Measurements from ENCODE around the gene DCLK2. TPM values are rescaled to one million over a fixed set of nuclear protein-coding genes. Genes with fewer than 3 reads are reported as not detected.

The DCLK2 gene
- total and polyA plus RNA-seq, 2 of the 8 experiments (the other 6 are each of a cell fraction or from before 2014, with no cell fraction given): 0.32 to 0.37 TPM

DNA sequence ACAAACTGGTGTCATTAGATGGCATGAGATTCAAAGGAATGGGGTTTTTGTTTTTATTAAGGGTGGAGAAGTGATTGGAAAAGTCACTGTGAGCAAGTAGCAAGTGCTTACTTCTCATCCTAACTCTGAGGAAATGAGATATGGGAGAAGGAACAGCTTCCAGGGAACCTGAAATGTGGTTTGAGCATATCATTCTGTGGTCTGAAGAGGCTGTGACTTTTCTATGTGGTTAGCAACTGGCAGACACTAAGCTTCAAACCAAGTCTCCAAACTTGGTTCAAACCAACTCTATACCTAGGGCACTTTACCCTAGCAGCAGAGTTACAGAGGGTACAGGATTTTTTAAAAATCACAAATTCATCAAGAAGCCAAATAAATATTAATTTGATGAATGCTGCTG, 58.2 kb downstream of the DCLK2 start:
- Histone ChIP-seq H2AK5ac (ENCODE audit: low read depth, low read length) (no peak overlapping the region), H2BK120ac (replicated peaks; ENCODE audit: low read depth, low read length) (no peak overlapping the region), H3K79me1 (ENCODE audit: low read depth, low read length) (no peaks in the 10 kb centered on the region), H2AFZ (ENCODE audit: low read length) (no peak overlapping the region), H3K56ac (replicated peaks; ENCODE audit: insufficient read length, low read depth, low read length) (no peak overlapping the region), H3K4me1 (replicated peaks in 1 of 4; ENCODE audit: control insufficient read depth in 3 of 4, insufficient read depth in 4 of 4, low read length in 3 of 4) (no peaks in the 10 kb centered on the region), H2BK12ac (ENCODE audit: low read depth, low read length) (no peak overlapping the region), H4K8ac (ENCODE audit: extremely low read depth, insufficient read depth, low read length) (no peak overlapping the region), H2BK20ac (ENCODE audit: low read length) (no peak overlapping the region), H3K79me2 (ENCODE audit: control insufficient read depth in 1 of 2, insufficient read depth in 2 of 2, low read length in 2 of 2) (no peaks in the 10 kb centered on the region), H2BK15ac (ENCODE audit: low read length) (no peak overlapping the region), H3K9ac (replicated peaks in 1 of 4; ENCODE audit: extremely low read depth in 1 of 4, low read depth in 3 of 4, low read length in 3 of 4) (no peak overlapping the region), H3K4me3 (ENCODE audit: extremely low read depth in 1 of 4, insufficient read depth in 2 of 4, low read depth in 3 of 4, low read length in 4 of 4) (no peak overlapping the region), H3K4ac (replicated peaks; ENCODE audit: insufficient read length, low read depth, low read length) (no peak overlapping the region), H4K20me1 (replicated peaks in 1 of 2; ENCODE audit: control insufficient read depth in 1 of 2, insufficient read depth in 2 of 2, low read length in 2 of 2) (no peaks in the 10 kb centered on the region), H3K23me2 (ENCODE audit: low read depth, low read length) (no peaks in the 10 kb centered on the region), H3K9me3 (ENCODE audit: insufficient read depth in 2 of 2, low read depth in 1 of 2, low read length in 1 of 2) (no peaks in the 10 kb centered on the region), H3K23ac (ENCODE audit: insufficient read length) (no peak overlapping the region), H3K27me3 (replicated peaks in 1 of 4; ENCODE audit: control insufficient read depth in 3 of 4, extremely low read depth in 1 of 4, insufficient read depth in 3 of 4, low read length in 3 of 4) (no peaks in the 10 kb centered on the region), H3K36me3 (ENCODE audit: control insufficient read depth in 2 of 4, insufficient read depth in 4 of 4, low read length in 3 of 4) (no peaks in the 10 kb centered on the region), H3K4me2 (ENCODE audit: insufficient read depth in 1 of 2, low read depth in 2 of 2, low read length in 2 of 2) (no peak overlapping the region), H4K5ac (ENCODE audit: insufficient read length, low read depth, low read length) (no peak overlapping the region), H3K27ac (ENCODE audit: low read depth, low read length) (no peak overlapping the region), H3K18ac (ENCODE audit: extremely low read depth, low read length) (no peak overlapping the region), H4K91ac (replicated peaks; ENCODE audit: insufficient read length, low read length) (no peak overlapping the region), H2BK5ac (ENCODE audit: low read depth, low read length) (no peak overlapping the region), H3K14ac (ENCODE audit: insufficient read length) (no peak overlapping the region)
- POLR2A ChIA-PET (ENCODE audit: partially characterized antibody): no interaction called here
- CTCF ChIA-PET (ENCODE audit: partially characterized antibody): interaction anchor here (1.1 to 2.0 kb wide), 2 partner anchors 9 to 14 kb away, joined by 3 to 6 read pairs; no protein-coding TSS in a partner anchor
- DNase-seq (ENCODE audit: low read depth in 1 of 2, low spot score in 2 of 2): no peak
- no peak for FAIRE-seq
- TF ChIP-seq, protein P1, sequence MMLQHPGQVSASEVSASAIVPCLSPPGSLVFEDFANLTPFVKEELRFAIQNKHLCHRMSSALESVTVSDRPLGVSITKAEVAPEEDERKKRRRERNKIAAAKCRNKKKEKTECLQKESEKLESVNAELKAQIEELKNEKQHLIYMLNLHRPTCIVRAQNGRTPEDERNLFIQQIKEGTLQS (IDR thresholded peaks at IDR 0.05; ENCODE audit: insufficient read depth, low read depth, low read length): no peak
- TF ChIP-seq JUN (IDR thresholded peaks at IDR 0.05; ENCODE audit: low read depth, low read length) (no peak), CHD1 (IDR thresholded peaks at IDR 0.05; ENCODE audit: low read depth, low read length) (no peak), HDAC6 (IDR thresholded peaks at IDR 0.05; ENCODE audit: low read depth, low read length) (no peak), SRF (IDR thresholded peaks at IDR 0.05; ENCODE audit: low read depth, low read length) (no peak), RXRA (IDR thresholded peaks at IDR 0.05; ENCODE audit: insufficient read depth, low read depth, low read length) (no peak), NRF1 (IDR thresholded peaks at IDR 0.05; ENCODE audit: low read depth, low read length) (no peak), BRCA1 (IDR thresholded peaks at IDR 0.05; ENCODE audit: low read depth, low read length) (no peak)
